Keratinocyte (primary cell): ENCODE results near the gene MED9. TPM values are rescaled to one million over a fixed set of nuclear protein-coding genes. Genes with fewer than 3 reads are reported as not detected.

Experiments used
- DNase-seq: peaks from one replicate; pipeline ENCODE4 v3.0.0-alpha.2; 2011; ENCODE audit warnings: low read depth, missing footprints, low spot score
- FAIRE-seq: peaks from 2 replicates; lab custom pipeline; 2011; peaks lifted over from hg19 to GRCh38; lab: Jason Lieb, UNC
- H2AFZ ChIP-seq: 2 replicates; pipeline ENCODE4 v1.6.0; 2012; ENCODE audit warnings: low read length, control low read depth, inconsistent platforms; ENCODE audit not compliant: control insufficient read depth
- H3K27ac ChIP-seq: 2 replicates; pipeline ENCODE4 v1.5.1; 2011; ENCODE audit warnings: low read length; ENCODE audit not compliant: control insufficient read depth, insufficient read depth
- H3K27me3 ChIP-seq: 3 replicates; pipeline ENCODE4 v1.6.0; 2011; ENCODE audit warnings: low read length; ENCODE audit not compliant: control insufficient read depth, insufficient read depth; ENCODE audit errors: extremely low read depth
- H3K36me3 ChIP-seq, 2 experiments: 2 replicates in 1 of 2; 3 replicates in 1 of 2; pipeline ENCODE4 v1.5.1; 2011; ENCODE audit warnings: low read length in 2 of 2, mild to moderate bottlenecking in 1 of 2; ENCODE audit not compliant: control insufficient read depth in 2 of 2, insufficient read depth in 2 of 2; ENCODE audit errors: extremely low read depth in 1 of 2
- H3K4me1 ChIP-seq: 3 replicates; pipeline ENCODE4 v1.5.1; 2011; ENCODE audit warnings: low read length; ENCODE audit not compliant: control insufficient read depth, insufficient read depth; ENCODE audit errors: extremely low read depth
- H3K4me2 ChIP-seq: 3 replicates; pipeline ENCODE4 v1.6.0; 2011; ENCODE audit warnings: low read depth, low read length; ENCODE audit not compliant: control insufficient read depth, insufficient read depth; ENCODE audit errors: extremely low read depth
- H3K4me3 ChIP-seq, 3 experiments: fragments of 200-600 bp in 1 of 3; sonication (generic) in 1 of 3; 2 replicates in 2 of 3; 3 replicates in 1 of 3; pipeline ENCODE4 v1.5.1; 2011 to 2016; ENCODE audit warnings: low read length in 3 of 3, mild to moderate bottlenecking in 3 of 3, control low read depth in 2 of 3, inconsistent platforms in 1 of 3, low read depth in 1 of 3, mixed read lengths in 1 of 3, mixed run types in 1 of 3, moderate library complexity in 1 of 3; ENCODE audit not compliant: control insufficient read depth in 2 of 3, insufficient read depth in 2 of 3; ENCODE audit errors: extremely low read depth in 1 of 3
- H3K79me2 ChIP-seq: 2 replicates; pipeline ENCODE4 v1.6.0; 2012; ENCODE audit warnings: low read length; ENCODE audit not compliant: control insufficient read depth, insufficient read depth
- H3K9ac ChIP-seq: 3 replicates; pipeline ENCODE4 v1.6.0; 2011; ENCODE audit warnings: low read length; ENCODE audit not compliant: control insufficient read depth, insufficient read depth; ENCODE audit errors: extremely low read depth
- H3K9me1 ChIP-seq: 3 replicates; pipeline ENCODE4 v1.6.0; 2011; ENCODE audit warnings: low read length; ENCODE audit not compliant: control insufficient read depth, insufficient read depth; ENCODE audit errors: extremely low read depth
- H3K9me3 ChIP-seq: 2 replicates; pipeline ENCODE4 v1.5.1; 2012; ENCODE audit warnings: low read depth, low read length; ENCODE audit not compliant: control insufficient read depth
- H4K20me1 ChIP-seq: 3 replicates; pipeline ENCODE4 v1.6.0; 2011; ENCODE audit warnings: low read length; ENCODE audit not compliant: control insufficient read depth, insufficient read depth; ENCODE audit errors: extremely low read depth
- CTCF ChIP-seq, 3 experiments: IDR thresholded peaks in 1 of 3; conservative IDR thresholded peaks in 1 of 3; optimal IDR thresholded peaks in 1 of 3; 2 replicates in 2 of 3; 3 replicates in 1 of 3; pipeline versions ENCODE3 to v1.5.1; 2011; ENCODE audit warnings: low read length in 3 of 3, mild to moderate bottlenecking in 3 of 3, moderate library complexity in 2 of 3, control low read depth in 1 of 3, inconsistent platforms in 1 of 3; ENCODE audit not compliant: insufficient read depth in 2 of 3; ENCODE audit errors: extremely low read depth in 1 of 3
- EZH2 ChIP-seq: IDR thresholded peaks from one replicate; pipeline ENCODE4 v1.6.1; 2012; ENCODE audit warnings: inconsistent platforms, mild to moderate bottlenecking, low read length, moderate library complexity
- dilution Hi-C: fragments of 300-500 bp; cut with MboI; formaldehyde crosslinking; loops from one replicate; pipeline ENCODE4 v1.7.0; 2020; ENCODE audit warnings: low sequenced_read_pairs; ENCODE audit not compliant: extremely low pct_ligation_motif_present
- polyA plus RNA-seq, 5 experiments: library from polyadenylated mRNA; depleted of rRNA in 3 of 5; stranded (reverse) in 3 of 5; stranded (forward) in 1 of 5; unstranded in 1 of 5; fragments of >200 nt; gene quantifications; 1 replicate in 1 of 5; 2 replicates in 3 of 5; 3 replicates in 1 of 5; pipeline versions ENCODE4 v1.2.1 to v1.2.3, GENCODE V29; 2011 to 2012; ENCODE audit warnings: missing spikeins in 2 of 5, low read depth in 1 of 5, low replicate concordance in 1 of 5

MED9 gene
- polyA plus RNA-seq, 1 donor (not counting 4 experiments of a cell fraction or from before 2014, with no cell fraction given): 6.9 TPM

- no peak for DNase-seq
- Histone ChIP-seq H3K4me1 (peaks cover 9% of the 10 kb centered on the region), H3K4me3 (peak within 1 kb of the TSS; percentile 46 to 72 (median 70)), H3K9me1 (no peaks in the 10 kb centered on the region), H3K79me2 (no peaks in the 10 kb centered on the region), H3K27me3 (peaks cover 51% of the 10 kb centered on the region), H3K4me2 (peak within 1 kb of the TSS; percentile 89), H4K20me1 (peaks cover 5% of the 10 kb centered on the region), H2AFZ (peak within 1 kb of the TSS; percentile 51), H3K9me3 (no peaks in the 10 kb centered on the region), H3K9ac (peak within 1 kb of the TSS; percentile 55), H3K27ac (no peak within 1 kb of the TSS), H3K36me3 (peaks cover 3 to 8% of the 10 kb centered on the region in 2 experiments)
- dilution Hi-C loops: no loop called here
- no peak for FAIRE-seq
- TF ChIP-seq EZH2 (no peak), CTCF (optimal IDR thresholded peaks at IDR 0.05 in 1 of 3, IDR thresholded peaks at IDR 0.05 in 1 of 3, conservative IDR thresholded peaks at IDR 0.05 in 1 of 3; ENCODE audit: extremely low read depth in 1 of 3, insufficient read depth in 2 of 3, low read length in 3 of 3) (peak; percentile 40 to 77 (median 64))
Observed at GRCh38 chr17:17496189-17497064, 19.6 kb downstream of the MED9 start, which contains the start of gene RASD1. Gene RASD1, minus strand, starts transcription at chr17:17496395. Its CDS starts 214 bp downstream, at chr17:17496181.

- H3K9me1 ChIP-seq: no peaks in the 10 kb centered on the region
- no peak overlapping the region for H3K4me3 ChIP-seq
Observed at GRCh38 chr17:17497065-17497844, 20.5 kb downstream of the MED9 start.

More at GRCh38 chr17:17497065-17497844, 20.5 kb downstream of the MED9 start:
- peaks cover 53% of the 10 kb centered on the region for H3K27me3 ChIP-seq
- H3K79me2 ChIP-seq: no peaks in the 10 kb centered on the region
- H3K9me3 ChIP-seq: no peaks in the 10 kb centered on the region
- TF ChIP-seq CTCF (optimal IDR thresholded peaks at IDR 0.05 in 1 of 3, IDR thresholded peaks at IDR 0.05 in 1 of 3, conservative IDR thresholded peaks at IDR 0.05 in 1 of 3; ENCODE audit: extremely low read depth in 1 of 3, insufficient read depth in 2 of 3, low read length in 3 of 3): no peak
- no peak for TF ChIP-seq EZH2
- H3K4me2 ChIP-seq: peak overlapping the region; percentile 29
- H3K4me1 ChIP-seq: peaks cover 9% of the 10 kb centered on the region
- H4K20me1 ChIP-seq: peaks cover 5% of the 10 kb centered on the region
- no peak overlapping the region for H3K9ac ChIP-seq
- DNase-seq (no peak), FAIRE-seq (no peak)
- H3K36me3 ChIP-seq: peaks cover 0 to 2% of the 10 kb centered on the region in 2 experiments
- dilution Hi-C loops: no loop called here
- H2AFZ ChIP-seq: no peak overlapping the region
- H3K27ac ChIP-seq: no peak overlapping the region
